Measurements from ENCODE around the gene WDTC1. TPM values are rescaled to one million over a fixed set of nuclear protein-coding genes. Genes with fewer than 3 reads are reported as not detected.

Gene WDTC1
- total RNA-seq, 1 donor from 2014 or later = 29.2 TPM

GRCh38 chr1:27300341-27301051 lies 66.1 kb downstream of the WDTC1 start:
- peak; percentile 92 for DNase-seq (ENCODE audit: low spot score)

- DNase-seq (ENCODE audit: low spot score) = no peak
These were observed 66.6 kb downstream of the WDTC1 start for GRCh38 chr1:27301052-27301422.

GRCh38 chr1:27301582-27302199 lies 67.3 kb downstream of the WDTC1 start:
- peak; percentile 62 for DNase-seq (ENCODE audit: low spot score)

- DNase-seq (ENCODE audit: low spot score) = no peak
These were observed 68.2 kb downstream of the WDTC1 start for GRCh38 chr1:27302612-27303011.

GRCh38 chr1:27303509-27303908 lies 69.1 kb downstream of the WDTC1 start:
- DNase-seq (ENCODE audit: low spot score) = no peak

- DNase-seq (ENCODE audit: low spot score) = no peak
These were observed 71.6 kb downstream of the WDTC1 start for GRCh38 chr1:27306071-27306470.

GRCh38 chr1:27306892-27307761 lies 72.7 kb downstream of the WDTC1 start:
- no peak for DNase-seq (ENCODE audit: low spot score)

- DNase-seq (ENCODE audit: low spot score) = no peak
These were observed 73.6 kb downstream of the WDTC1 start for GRCh38 chr1:27307874-27308598.

- no peak for DNase-seq (ENCODE audit: low spot score)
These were observed 79.7 kb downstream of the WDTC1 start for GRCh38 chr1:27314169-27314568.

- DNase-seq (ENCODE audit: low spot score) = no peak
These were observed 80.3 kb downstream of the WDTC1 start for GRCh38 chr1:27314737-27315136.

- no peak for DNase-seq (ENCODE audit: low spot score)
These were observed 82.4 kb downstream of the WDTC1 start for GRCh38 chr1:27316860-27317259.

- no peak for DNase-seq (ENCODE audit: low spot score)
These were observed 83.7 kb downstream of the WDTC1 start for GRCh38 chr1:27318136-27318535.

GRCh38 chr1:27318596-27318995 lies 84.2 kb downstream of the WDTC1 start:
- DNase-seq (ENCODE audit: low spot score) = no peak

GRCh38 chr1:27321813-27322568 lies 87.6 kb downstream of the WDTC1 start, which contains the start of gene TMEM222:
Gene TMEM222 (plus strand): TSS chr1:27322163. CDS start chr1:27322198, 35 bp downstream.
- peak; percentile 99 for DNase-seq (ENCODE audit: low spot score)

- DNase-seq (ENCODE audit: low spot score) = no peak
These were observed 88.3 kb downstream of the WDTC1 start for GRCh38 chr1:27322569-27323240.

- no peak for DNase-seq (ENCODE audit: low spot score)
These were observed 90.9 kb downstream of the WDTC1 start for GRCh38 chr1:27325286-27325685.

- no peak for DNase-seq (ENCODE audit: low spot score)
These were observed 93.5 kb downstream of the WDTC1 start for GRCh38 chr1:27327964-27328363.

- DNase-seq (ENCODE audit: low spot score) = no peak
These were observed 96.4 kb downstream of the WDTC1 start for GRCh38 chr1:27330786-27331185.

GRCh38 chr1:27331426-27331825 lies 97.0 kb downstream of the WDTC1 start:
- DNase-seq (ENCODE audit: low spot score) = no peak

- no peak for DNase-seq (ENCODE audit: low spot score)
These were observed 97.5 kb downstream of the WDTC1 start for GRCh38 chr1:27331922-27332321.

Data from mesenteric fat pad (tissue), 1 donor.